HG02610 (cell line): ENCODE measurements around the gene NAPEPLD.
"Not testable (repeated sequence)": the region's sequence is repeated elsewhere in the genome, so short reads cannot be mapped to it uniquely, and the experiment has no call there.

Experiments used
- ATAC-seq: cut with Tn5 transposase; IDR thresholded peaks from one replicate; pipeline ENCODE4 v1.9.1; 2021; ENCODE audit warnings: mild to moderate bottlenecking, moderate library complexity; ENCODE audit not compliant: unreplicated experiment

The NAPEPLD gene

GRCh38 chr7:103144754-103145153 lies 4.1 kb downstream of the NAPEPLD start:
- ATAC-seq = not testable (repeated sequence)

DNA sequence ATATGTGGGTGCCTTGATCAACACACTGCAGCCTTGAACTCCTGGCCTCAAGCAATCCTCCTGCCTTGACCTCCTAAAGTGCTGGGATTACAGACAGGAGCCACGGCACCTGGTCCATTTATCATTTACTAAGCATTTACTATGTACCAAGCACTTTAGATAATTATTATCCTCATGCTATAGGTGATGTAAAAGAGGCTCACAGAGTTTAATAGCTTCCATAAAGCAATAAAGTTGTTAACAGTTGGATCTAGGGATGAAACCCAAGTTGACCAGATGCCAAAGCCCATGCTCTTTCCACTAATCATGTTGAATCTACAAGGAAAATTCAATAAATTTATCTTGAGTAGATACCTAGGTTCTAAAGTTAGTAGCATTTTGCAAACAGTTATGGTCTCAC lies 5.0 kb downstream of the NAPEPLD start:
- ATAC-seq = no peak

GRCh38 chr7:103142494-103142893 lies 6.4 kb downstream of the NAPEPLD start:
- ATAC-seq = no peak

DNA sequence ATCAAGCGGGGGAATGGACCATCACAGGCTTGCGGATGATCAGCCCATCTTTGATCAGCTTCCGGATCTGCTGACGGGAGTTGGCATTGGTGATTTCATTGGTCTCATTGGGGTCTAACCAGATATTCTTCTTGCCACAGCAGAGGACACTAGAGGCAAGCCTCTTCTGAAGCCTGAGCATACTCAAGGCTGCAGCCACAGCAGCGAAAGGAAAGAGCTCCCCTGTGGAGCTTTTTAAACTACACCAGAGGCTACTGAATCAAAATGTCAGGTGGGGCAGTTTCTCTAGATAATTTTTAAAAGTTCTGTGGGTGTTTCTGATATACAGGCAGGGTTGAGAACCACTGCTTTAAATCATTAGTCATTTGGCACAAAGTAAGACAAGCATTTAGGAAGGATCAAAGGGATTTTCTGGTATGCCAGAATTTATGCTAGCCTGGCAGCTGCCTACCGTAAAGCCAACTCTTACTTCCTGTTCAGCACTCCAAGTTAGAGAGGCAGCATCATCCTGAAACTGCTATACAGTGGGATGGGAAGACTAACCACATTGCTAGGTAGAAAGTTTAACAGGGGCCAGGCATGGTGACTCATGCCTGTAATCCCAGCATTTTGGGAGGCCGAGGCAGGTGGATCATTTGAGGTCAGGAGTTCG lies 7.0 kb downstream of the NAPEPLD start:
- ATAC-seq = no peak

GRCh38 chr7:103140685-103141084 lies 8.2 kb downstream of the NAPEPLD start:
- ATAC-seq = no peak

DNA sequence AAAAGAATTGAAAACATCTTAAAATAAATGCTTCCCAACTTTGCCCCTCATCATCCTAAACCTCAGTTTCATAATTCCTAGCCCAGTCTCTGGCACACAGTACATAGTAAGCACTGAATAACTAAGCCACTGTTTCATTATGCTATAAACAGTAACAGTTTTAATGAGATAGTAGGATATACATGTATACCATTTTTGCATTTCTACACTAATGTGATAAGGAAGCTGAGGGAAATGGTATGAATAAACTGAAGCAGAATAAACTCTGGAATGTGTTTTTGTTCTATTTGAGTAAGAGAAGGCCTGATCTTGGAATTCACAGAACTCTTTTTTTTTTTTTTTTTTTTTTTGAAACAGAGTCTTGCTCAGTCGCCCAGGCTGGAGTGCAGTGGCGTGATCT lies 8.8 kb downstream of the NAPEPLD start:
- no peak for ATAC-seq

DNA sequence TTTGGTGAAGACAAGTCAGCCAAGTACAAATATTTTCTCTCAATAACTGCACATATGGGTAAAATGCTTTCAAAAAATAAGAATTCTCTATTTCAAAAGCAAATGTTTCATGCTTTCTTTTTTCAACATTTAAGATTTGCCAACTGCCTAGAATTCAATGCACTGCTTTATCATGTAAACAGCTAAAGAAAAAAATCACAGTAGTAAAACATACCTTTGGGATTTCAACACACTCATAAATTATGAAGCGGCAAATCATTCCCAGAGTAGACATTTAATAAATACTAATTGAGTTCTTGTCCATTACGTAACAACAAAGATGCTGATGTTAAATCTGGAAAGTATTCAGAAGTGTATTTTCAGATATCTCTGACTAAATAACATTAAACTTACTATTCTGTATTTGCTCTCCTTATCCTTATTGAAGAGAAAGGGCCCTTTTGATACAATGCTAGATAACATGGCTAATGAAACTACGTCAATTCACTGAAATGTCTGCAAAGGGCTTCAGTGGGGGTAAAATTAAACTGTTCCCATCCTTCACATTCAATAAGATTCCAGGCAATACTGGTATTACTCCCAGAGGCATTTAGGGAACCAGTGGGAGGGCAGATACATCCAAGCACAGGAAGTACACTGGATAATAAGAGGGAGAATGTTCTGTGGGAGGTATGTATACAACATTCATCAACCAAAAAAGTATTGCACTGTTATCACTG lies 13.9 kb downstream of the NAPEPLD start:
- no peak for ATAC-seq

GRCh38 chr7:103132995-103133688 lies 15.8 kb downstream of the NAPEPLD start:
- no peak for ATAC-seq

DNA sequence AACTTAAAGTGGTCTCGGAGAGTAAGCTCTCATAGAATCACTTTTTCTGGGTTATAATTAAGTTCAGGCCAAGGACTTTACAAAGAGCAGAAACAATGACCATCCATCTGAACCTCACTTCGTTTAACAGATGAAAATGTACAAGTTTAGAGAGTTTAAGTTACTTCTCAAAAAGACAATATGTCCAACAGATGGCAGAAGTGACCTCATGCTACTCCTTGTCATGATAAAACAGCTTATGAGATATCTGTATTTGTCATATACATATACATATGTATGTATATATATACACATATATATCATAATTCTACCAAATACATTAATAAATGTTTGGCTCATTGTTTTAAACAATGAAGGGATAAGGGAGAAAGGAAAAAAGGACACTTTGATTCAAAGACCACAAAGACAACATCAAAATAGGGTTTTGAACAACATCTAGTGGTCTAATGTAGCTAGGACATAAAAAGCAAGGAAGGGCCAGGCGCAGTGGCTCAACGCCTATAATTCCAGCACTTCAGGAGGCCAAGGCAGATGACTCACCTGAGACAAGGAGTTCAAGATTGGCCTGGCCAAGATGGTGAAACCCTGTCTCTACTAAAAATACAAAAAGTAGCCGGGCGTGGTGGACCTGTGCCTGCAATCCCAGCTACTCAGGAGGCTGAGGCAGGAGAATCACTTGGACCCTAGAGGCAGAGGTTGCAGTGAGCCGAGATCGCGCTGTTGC lies 17.8 kb downstream of the NAPEPLD start:
- no peak for ATAC-seq

DNA sequence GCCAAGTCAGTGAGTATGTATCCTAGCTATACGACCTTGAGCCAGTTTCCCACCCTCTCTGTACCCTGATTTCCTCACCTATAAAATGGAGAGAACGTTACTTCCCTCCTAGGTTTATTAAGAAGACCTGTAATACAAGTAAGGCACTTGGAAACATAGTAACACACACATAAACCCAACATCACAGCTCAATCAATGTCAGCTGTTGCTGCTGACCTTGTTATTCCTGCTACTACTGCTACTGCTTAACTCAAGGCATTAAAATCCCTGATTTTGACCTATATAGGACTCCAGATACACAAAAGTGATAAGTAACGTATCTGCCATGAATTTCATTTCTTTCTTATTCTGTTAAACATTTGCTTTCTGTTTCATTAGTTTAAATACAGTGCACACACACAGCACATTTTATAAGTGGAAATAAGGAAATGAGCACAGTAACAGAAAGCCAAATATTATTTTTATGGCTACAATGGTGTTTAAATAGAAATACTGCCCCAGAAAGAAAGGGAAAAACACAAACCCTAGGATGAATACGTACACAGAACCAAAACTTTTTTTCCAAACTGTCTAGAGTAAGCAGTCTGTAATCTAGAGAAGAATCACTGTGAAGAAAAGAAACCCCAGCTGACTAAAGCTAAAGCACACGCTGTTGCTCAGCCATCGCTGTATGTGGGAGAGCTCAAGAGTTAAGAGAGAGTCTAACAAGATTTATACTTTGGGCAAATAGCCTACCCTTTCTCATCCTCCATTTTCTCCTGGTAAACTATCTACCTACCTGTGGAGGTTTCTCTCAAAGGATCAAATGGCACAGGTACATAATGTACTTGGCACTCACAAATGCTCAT lies 19.0 kb downstream of the NAPEPLD start:
- no peak for ATAC-seq

- ATAC-seq = no peak
Measured at GRCh38 chr7:103127006-103127405, 21.9 kb downstream of the NAPEPLD start.

GRCh38 chr7:103124429-103124979 lies 24.4 kb downstream of the NAPEPLD start:
- no peak for ATAC-seq

GRCh38 chr7:103123529-103123928 lies 25.4 kb downstream of the NAPEPLD start:
- no peak for ATAC-seq

DNA sequence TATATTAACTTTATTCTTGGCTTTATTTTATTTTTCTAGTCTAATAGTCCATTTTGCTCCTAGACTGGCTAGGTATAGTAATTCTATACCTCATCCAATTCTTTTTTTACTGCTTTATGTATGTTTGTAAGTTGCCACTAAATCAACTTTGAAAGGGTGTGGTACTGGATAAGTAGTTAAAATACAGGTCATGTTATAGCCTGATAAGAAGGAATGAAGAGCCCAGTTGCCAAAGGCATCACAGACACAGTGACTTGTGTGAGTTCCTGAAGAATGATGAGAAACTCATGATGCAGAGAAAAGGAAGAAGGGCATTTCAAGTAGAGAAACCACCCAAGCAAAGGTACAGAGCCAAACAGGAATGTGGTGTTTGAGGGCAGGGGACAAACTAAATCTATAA lies 27.3 kb downstream of the NAPEPLD start:
- ATAC-seq = no peak

DNA sequence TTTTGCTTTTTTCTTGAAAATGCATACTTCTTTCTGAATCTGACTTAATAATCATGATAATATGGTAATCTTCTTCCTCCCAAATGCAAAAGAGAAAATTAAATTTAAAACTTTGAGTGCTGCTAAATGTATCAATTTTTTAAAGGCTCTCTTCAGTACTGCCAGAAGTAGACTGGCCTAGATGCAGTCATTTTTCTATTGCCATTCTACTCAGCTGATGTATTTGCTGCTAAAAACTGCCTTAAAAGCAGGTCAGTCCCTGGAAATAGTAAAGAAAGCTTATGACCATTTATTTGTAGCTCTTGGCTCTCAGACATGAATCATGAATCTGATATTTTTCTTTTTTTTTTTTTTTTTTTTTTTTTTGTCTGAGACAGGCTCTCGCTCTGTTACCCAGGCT lies 28.5 kb downstream of the NAPEPLD start:
- no peak for ATAC-seq

DNA sequence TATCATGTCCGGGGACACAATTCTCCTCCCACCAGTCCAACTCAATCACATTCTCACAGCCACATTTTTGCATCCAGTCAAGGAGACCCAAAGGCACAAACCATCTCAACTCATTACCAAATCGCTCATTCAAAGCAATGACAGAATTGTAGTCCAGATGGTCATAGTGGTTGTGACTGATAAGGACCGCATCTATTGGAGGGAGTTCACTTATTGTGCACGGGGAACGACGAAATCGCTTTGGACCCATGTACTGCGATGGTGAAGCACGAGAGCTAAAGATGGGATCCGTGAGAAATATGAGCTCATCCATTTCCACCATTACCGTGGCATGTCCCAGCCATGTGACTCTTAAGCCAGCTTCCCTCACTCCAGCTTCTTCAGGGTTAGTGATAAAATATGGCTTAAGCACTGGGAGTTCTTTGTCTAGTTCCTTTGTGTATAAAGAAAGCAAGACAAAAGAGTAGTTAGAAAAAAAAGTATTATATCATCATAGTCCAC lies 29.1 kb downstream of the NAPEPLD start:
- ATAC-seq = no peak

DNA sequence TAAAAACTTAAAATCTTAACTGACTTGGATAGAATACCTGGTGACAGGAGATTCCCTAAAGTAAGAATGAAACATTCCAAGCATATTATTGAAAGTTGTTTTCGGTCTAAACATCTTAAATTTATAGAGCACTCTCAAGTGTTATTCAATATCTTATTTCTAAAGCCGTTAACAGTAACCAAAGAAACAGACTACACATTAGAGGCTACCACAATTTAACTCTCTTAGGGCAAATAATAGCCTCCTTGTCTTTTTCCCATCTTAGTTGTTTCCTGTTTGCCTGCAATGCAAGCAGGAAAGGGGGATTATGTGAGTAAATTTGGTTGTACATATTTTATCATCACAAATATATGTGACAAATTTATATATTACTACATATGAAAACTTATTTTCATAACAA lies 31.4 kb downstream of the NAPEPLD start:
- ATAC-seq = no peak

DNA sequence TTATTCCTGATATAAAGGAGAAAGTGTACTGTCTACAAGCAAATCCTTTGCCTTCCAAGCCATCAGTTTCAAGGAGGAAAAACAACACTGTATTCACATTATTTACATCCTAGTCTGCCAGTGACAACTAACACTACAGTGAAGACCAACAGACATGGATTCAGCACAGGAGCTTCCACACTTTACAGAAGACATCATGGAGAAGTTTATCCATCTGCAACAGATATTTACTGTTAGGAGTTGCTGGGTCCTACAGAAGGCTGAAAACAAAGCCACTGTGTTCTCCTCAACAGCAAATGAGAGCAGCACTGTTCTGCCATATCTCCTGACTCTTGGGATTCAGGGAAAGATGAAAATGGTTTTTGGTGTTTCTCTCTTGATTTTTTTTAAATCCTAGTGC lies 31.9 kb downstream of the NAPEPLD start:
- ATAC-seq = no peak

DNA sequence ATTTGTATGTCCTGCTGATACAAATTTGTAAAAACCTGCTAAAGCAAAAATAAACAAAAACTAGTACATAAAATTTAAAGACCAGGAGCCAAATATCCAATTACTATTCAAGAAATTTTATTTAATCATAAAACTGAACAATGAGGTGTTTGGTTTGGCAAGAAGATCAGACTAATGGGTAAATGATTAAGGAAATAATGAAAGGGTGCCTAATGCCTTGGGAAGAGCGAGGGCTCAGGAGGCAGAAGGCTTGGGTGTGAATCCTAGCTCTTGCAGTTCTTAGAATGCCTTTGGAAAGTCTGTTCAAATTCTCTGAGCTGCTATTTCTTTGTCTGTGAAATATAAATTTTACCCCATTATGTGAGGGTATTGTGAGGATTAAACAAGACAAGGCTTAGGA lies 32.4 kb downstream of the NAPEPLD start:
- no peak for ATAC-seq

DNA sequence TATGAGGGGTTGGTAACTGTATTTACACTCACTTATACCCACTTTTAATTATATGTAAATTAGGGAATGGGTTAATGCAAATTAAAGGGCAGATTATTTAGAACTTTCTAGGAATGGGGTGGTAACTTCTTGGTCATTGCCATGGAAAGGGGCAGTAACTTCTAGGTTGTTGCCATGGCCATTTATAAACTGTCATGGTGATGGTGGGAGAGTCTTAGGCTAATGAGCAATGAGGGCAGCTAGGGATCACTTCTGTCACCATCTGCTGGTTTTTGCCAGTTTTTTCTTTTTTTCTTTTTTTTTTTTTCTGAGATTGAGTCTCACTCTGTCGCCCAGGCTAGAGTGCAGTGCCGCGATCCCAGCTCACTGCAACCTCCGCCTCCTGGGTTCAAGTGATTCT lies 33.1 kb downstream of the NAPEPLD start:
- ATAC-seq = no peak
